Measurements from ENCODE around the gene PTPRS.

PTPRS gene

GRCh38 chr19:5298471-5298901 lies 42.1 kb downstream of the PTPRS start:
- H3K4me3 Mint-ChIP-seq: peak overlapping the region in 1 of 3 experiments; percentile 59
- no peaks in the 10 kb centered on the region for H3K36me3 Mint-ChIP-seq (ENCODE audit: low read depth)

GRCh38 chr19:5297272-5297669 lies 43.3 kb downstream of the PTPRS start:
- peaks cover 3% of the 10 kb centered on the region for H3K4me1 Mint-ChIP-seq
- no peak overlapping the region for H3K4me3 Mint-ChIP-seq
- H3K9me3 Mint-ChIP-seq: peaks cover 3% of the 10 kb centered on the region
- TF ChIP-seq CTCF (IDR thresholded peaks at IDR 0.05; ENCODE audit: unreplicated experiment in 3 of 3): no peak
- no peaks in the 10 kb centered on the region for H3K27me3 Mint-ChIP-seq (ENCODE audit: low read depth)
- H3K27ac Mint-ChIP-seq: no peak overlapping the region
- no peaks in the 10 kb centered on the region for H3K36me3 Mint-ChIP-seq (ENCODE audit: low read depth)

More at GRCh38 chr19:5298471-5298901, 42.1 kb downstream of the PTPRS start:
- no peak for TF ChIP-seq CTCF (IDR thresholded peaks at IDR 0.05; ENCODE audit: unreplicated experiment in 3 of 3)
- Mint-ChIP-seq H3K27ac (no peak overlapping the region), H3K9me3 (peaks cover 3% of the 10 kb centered on the region), H3K4me1 (peaks cover 5% of the 10 kb centered on the region), H3K27me3 (ENCODE audit: low read depth) (no peaks in the 10 kb centered on the region)

- Mint-ChIP-seq H3K4me1 (peaks cover 4% of the 10 kb centered on the region), H3K4me3 (no peak overlapping the region), H3K27me3 (ENCODE audit: low read depth) (no peaks in the 10 kb centered on the region), H3K27ac (no peak overlapping the region), H3K36me3 (ENCODE audit: low read depth) (no peaks in the 10 kb centered on the region), H3K9me3 (peaks cover 3% of the 10 kb centered on the region)
- no peak for TF ChIP-seq CTCF (IDR thresholded peaks at IDR 0.05; ENCODE audit: unreplicated experiment in 3 of 3)
These were observed 43.9 kb downstream of the PTPRS start for GRCh38 chr19:5296457-5297271.

- no peaks in the 10 kb centered on the region for H3K36me3 Mint-ChIP-seq (ENCODE audit: low read depth)
These were observed 44.6 kb downstream of the PTPRS start for GRCh38 chr19:5296021-5296420.

DNA sequence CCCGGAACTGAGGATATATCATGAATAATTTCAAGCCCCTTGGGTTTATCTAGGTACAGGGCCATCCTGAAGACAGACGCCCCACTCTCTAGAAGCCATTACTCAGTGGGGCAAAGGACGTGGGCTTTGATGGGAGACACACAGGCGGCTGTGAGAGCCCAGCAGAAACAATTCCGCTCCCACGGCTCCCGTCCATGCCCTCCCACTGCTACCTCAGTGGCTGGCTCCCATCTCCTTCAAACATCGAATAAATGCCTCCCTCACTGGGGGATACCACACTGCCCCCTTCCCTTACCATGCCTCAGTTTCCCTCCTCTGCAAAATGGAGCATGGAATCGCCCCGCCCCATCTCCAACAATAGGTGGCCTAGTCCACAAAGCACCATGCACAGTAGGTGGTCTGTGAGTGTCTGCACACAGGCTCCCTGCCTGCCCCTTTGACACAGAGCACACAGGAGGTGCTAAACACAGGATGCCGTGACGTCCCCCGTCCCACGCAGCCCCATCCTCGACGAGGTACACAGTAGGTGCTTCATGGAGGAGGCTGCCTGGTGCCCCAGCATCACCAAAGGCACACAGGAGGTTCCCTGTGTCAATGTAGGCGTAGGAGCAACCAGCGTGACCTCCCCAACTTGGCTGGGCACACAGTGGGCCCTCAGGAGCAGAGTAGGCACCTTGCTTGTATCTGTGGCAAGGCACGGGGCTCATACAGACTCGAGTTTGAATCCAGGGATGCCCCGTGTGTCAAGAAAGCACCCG lies 46.0 kb downstream of the PTPRS start:
- Mint-ChIP-seq H3K27me3 (ENCODE audit: low read depth) (no peaks in the 10 kb centered on the region), H3K4me1 (peaks cover 11% of the 10 kb centered on the region), H3K9me3 (peaks cover 3% of the 10 kb centered on the region), H3K4me3 (peak overlapping the region; percentile 90 to 93 (median 91)), H3K27ac (peak overlapping the region in 2 of 3 experiments; percentile 67 to 93), H3K36me3 (ENCODE audit: low read depth) (no peaks in the 10 kb centered on the region)
- no peak for TF ChIP-seq CTCF (IDR thresholded peaks at IDR 0.05; ENCODE audit: unreplicated experiment in 3 of 3)

More at GRCh38 chr19:5296021-5296420, 44.6 kb downstream of the PTPRS start:
- Mint-ChIP-seq H3K27me3 (ENCODE audit: low read depth) (no peaks in the 10 kb centered on the region), H3K27ac (no peak overlapping the region), H3K4me1 (peaks cover 10% of the 10 kb centered on the region), H3K4me3 (peak overlapping the region; percentile 62 to 83 (median 63)), H3K9me3 (peaks cover 3% of the 10 kb centered on the region)
- TF ChIP-seq CTCF (IDR thresholded peaks at IDR 0.05; ENCODE audit: unreplicated experiment in 3 of 3): no peak

Measured in nephron (organoid).